Measurements from ENCODE around the gene GRK5. TPM values are rescaled to one million over a fixed set of nuclear protein-coding genes. Genes with fewer than 3 reads are reported as not detected.

GRK5 gene
- total RNA-seq (ENCODE audit: low replicate concordance): 4.3 and 6.2 TPM in 2 replicates

DNA sequence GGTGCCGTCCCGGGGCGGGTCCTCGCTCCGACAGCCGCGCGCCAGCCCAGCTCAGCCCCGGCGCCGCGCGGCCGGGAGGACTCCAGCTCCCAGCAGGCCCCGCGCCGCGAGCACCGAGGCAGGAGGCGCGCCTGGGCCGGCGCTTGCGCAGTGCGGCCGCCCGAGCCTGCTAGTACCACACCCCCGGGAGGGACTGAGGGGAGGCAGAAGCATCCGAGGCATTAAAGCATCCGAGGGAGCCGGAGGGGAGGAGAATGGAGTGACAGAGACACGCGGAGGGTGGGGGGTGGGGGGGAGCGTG, at the start of gene GRK5:
Gene GRK5 (plus strand): TSS at position 206 of the 301 bp plus-strand sequence. CDS start 347 bp downstream, outside the sequence.
- TF ChIP-seq EZH2 (IDR thresholded peaks at IDR 0.05) (no peak), EZH2phosphoT487 (IDR thresholded peaks at IDR 0.05) (no peak)
- TF ChIP-seq, protein P1, sequence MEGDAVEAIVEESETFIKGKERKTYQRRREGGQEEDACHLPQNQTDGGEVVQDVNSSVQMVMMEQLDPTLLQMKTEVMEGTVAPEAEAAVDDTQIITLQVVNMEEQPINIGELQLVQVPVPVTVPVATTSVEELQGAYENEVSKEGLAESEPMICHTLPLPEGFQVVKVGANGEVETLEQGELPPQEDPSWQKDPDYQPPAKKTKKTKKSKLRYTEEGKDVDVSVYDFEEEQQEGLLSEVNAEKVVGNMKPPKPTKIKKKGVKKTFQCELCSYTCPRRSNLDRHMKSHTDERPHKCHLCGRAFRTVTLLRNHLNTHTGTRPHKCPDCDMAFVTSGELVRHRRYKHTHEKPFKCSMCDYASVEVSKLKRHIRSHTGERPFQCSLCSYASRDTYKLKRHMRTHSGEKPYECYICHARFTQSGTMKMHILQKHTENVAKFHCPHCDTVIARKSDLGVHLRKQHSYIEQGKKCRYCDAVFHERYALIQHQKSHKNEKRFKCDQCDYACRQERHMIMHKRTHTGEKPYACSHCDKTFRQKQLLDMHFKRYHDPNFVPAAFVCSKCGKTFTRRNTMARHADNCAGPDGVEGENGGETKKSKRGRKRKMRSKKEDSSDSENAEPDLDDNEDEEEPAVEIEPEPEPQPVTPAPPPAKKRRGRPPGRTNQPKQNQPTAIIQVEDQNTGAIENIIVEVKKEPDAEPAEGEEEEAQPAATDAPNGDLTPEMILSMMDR (IDR thresholded peaks at IDR 0.05): no peak
- H3K4me1 Mint-ChIP-seq: peaks cover 69% of the 10 kb centered on the region

DNA sequence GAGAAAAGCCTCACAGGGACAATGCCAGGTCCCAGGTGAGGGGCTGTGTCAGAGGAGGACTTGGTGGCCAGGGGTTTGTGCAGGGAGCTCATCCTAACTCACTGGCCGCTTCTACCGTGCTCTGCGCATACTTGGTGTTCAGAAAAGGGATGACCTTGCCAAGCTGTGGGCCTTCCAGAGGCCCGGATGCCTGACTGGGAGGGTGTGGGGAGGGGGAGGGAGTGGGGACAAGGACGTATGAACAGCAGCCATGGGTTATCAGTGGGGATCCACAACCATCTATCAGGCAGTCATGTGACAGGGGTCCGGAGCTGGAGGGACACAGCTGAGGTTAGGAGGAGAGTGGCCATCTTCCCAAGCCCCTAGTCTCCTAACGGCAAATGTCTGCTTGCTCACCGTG, 48.0 kb upstream of the GRK5 start:
- H3K9ac ChIP-seq: no peak overlapping the region
- no peak overlapping the region for H3K27ac Mint-ChIP-seq
- H3K27ac ChIP-seq: no peak overlapping the region
- no peaks in the 10 kb centered on the region for H3K79me2 ChIP-seq (ENCODE audit: low read depth)
- no peaks in the 10 kb centered on the region for H3K9me3 Mint-ChIP-seq
- H3K36me3 ChIP-seq: no peaks in the 10 kb centered on the region
- no peaks in the 10 kb centered on the region for H3F3A ChIP-seq (ENCODE audit: low read depth)
- no peaks in the 10 kb centered on the region for H4K20me1 ChIP-seq (ENCODE audit: low read depth)
- no peaks in the 10 kb centered on the region for H3K27me3 Mint-ChIP-seq (ENCODE audit: insufficient read depth, low read depth)
- no peaks in the 10 kb centered on the region for H3K27me3 ChIP-seq
- TF ChIP-seq EZH2phosphoT487 (IDR thresholded peaks at IDR 0.05) (no peak), EZH2 (IDR thresholded peaks at IDR 0.05) (no peak)
- TF ChIP-seq, protein P1 (IDR thresholded peaks at IDR 0.05): no peak
- peaks cover 8% of the 10 kb centered on the region for H3K36me3 Mint-ChIP-seq
- no peaks in the 10 kb centered on the region for H3K4me1 ChIP-seq
- no peak overlapping the region for H2AFZ ChIP-seq (replicated peaks)
- H3K4me3 ChIP-seq: no peak overlapping the region
- H3K4me2 ChIP-seq: no peak overlapping the region
- H3K9me3 ChIP-seq (ENCODE audit: low read depth): no peaks in the 10 kb centered on the region
- DNase-seq (ENCODE audit: low spot score): no peak
- H3K4me1 Mint-ChIP-seq: no peaks in the 10 kb centered on the region
- no peak overlapping the region for H3K4me3 Mint-ChIP-seq

More for the DNA sequence above, at the start of gene GRK5:
- DNase-seq (ENCODE audit: low spot score): peak; percentile 99
- peak within 1 kb of the TSS; percentile 52 for H2AFZ ChIP-seq (replicated peaks)
- peak within 1 kb of the TSS; percentile 98 for H3K27ac Mint-ChIP-seq
- H3K9me3 ChIP-seq (ENCODE audit: low read depth): no peaks in the 10 kb centered on the region
- H3K36me3 ChIP-seq: no peaks in the 10 kb centered on the region
- H3K4me3 ChIP-seq: peak within 1 kb of the TSS; percentile 74
- H3K79me2 ChIP-seq (ENCODE audit: low read depth): peaks cover 3% of the 10 kb centered on the region
- no peaks in the 10 kb centered on the region for H3K9me3 Mint-ChIP-seq
- peak within 1 kb of the TSS; percentile 96 for H3K4me3 Mint-ChIP-seq
- H3K4me2 ChIP-seq: peak within 1 kb of the TSS; percentile 91
- H3K27ac ChIP-seq: peak within 1 kb of the TSS; percentile 77
- H3K4me1 ChIP-seq: peaks cover 49% of the 10 kb centered on the region
- H3K36me3 Mint-ChIP-seq: no peaks in the 10 kb centered on the region
- peaks cover 8% of the 10 kb centered on the region for H3K27me3 Mint-ChIP-seq (ENCODE audit: insufficient read depth, low read depth)
- peaks cover 17% of the 10 kb centered on the region for H3K27me3 ChIP-seq
- no peaks in the 10 kb centered on the region for H4K20me1 ChIP-seq (ENCODE audit: low read depth)
- H3F3A ChIP-seq (ENCODE audit: low read depth): peaks cover 30% of the 10 kb centered on the region
- H3K9ac ChIP-seq: peak within 1 kb of the TSS; percentile 67

DNA sequence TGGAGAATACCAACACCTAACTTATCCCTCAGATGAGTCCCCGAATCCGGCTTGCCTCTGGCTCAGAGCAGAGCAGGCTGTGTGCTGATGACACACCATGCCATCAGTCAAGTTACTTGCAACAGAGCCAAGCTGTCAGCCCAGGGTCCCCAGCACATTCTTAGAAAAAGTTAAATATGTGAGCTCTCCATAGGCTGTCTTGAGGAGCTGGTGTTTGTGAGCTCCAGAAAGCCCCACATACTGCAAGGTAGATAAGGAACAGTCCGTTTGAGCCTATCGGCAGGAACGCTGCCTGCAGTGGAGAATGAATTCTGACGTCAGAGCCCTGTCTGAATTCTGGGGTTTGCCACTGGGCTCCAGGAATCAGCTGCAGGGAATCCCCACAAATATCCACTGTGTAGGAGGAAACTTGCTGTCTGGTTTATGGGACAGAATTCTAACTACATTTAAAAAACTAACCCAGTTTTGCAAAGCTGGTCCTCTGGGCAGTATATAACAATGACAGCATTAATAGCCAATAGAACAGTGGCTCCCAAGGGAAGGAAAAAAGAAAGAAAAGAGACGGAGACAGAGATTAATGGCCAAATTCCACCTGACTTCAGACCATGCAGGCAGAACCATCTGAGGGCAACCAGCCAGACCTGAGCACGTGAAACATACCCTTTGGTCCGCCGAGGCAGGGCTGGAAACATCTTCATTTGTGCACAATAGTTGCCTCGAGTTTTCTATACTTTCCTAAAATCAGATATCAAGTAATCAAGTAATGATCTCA, 45.5 kb upstream of the GRK5 start:
- no peak for DNase-seq (ENCODE audit: low spot score)
- no peak overlapping the region for H3K4me3 Mint-ChIP-seq
- H3K9ac ChIP-seq: peak overlapping the region; percentile 42
- no peak overlapping the region for H2AFZ ChIP-seq (replicated peaks)
- no peak overlapping the region for H3K4me2 ChIP-seq
- no peaks in the 10 kb centered on the region for H3K9me3 ChIP-seq (ENCODE audit: low read depth)
- H3K4me1 Mint-ChIP-seq: peaks cover 15% of the 10 kb centered on the region
- no peak overlapping the region for H3K27ac ChIP-seq
- no peak overlapping the region for H3K27ac Mint-ChIP-seq
- H3K4me3 ChIP-seq: no peak overlapping the region
- H3K79me2 ChIP-seq (ENCODE audit: low read depth): no peaks in the 10 kb centered on the region
- peaks cover 2% of the 10 kb centered on the region for H3K27me3 Mint-ChIP-seq (ENCODE audit: insufficient read depth, low read depth)
- H3K36me3 Mint-ChIP-seq: peaks cover 5% of the 10 kb centered on the region
- H3K27me3 ChIP-seq: no peaks in the 10 kb centered on the region
- no peaks in the 10 kb centered on the region for H3K36me3 ChIP-seq
- TF ChIP-seq EZH2 (IDR thresholded peaks at IDR 0.05) (no peak), EZH2phosphoT487 (IDR thresholded peaks at IDR 0.05) (no peak)
- TF ChIP-seq, protein P1 (IDR thresholded peaks at IDR 0.05): no peak
- peaks cover 12% of the 10 kb centered on the region for H3F3A ChIP-seq (ENCODE audit: low read depth)
- H4K20me1 ChIP-seq (ENCODE audit: low read depth): peaks cover 7% of the 10 kb centered on the region
- H3K4me1 ChIP-seq: peaks cover 12% of the 10 kb centered on the region
- no peaks in the 10 kb centered on the region for H3K9me3 Mint-ChIP-seq
